ENCODE data around the gene ILF3. TPM values are rescaled to one million over a fixed set of nuclear protein-coding genes. Genes with fewer than 3 reads are reported as not detected.

Gene ILF3
- total and polyA plus RNA-seq, 3 experiments from 2014 or later = 100.0 to 475 (median 471) TPM

GRCh38 chr19:10643172-10643967 is 10.8 kb upstream of the ILF3 start:
- H3K9me3 ChIP-seq (ENCODE audit: low read length) = no peaks in the 10 kb centered on the region
- Mint-ChIP-seq H3K27me3 (peaks cover 0 to 2% of the 10 kb centered on the region in 2 donors), H3K36me3 (peaks cover 4 to 52% (median 4%) of the 10 kb centered on the region in 3 donors), H3K4me1 (peaks cover 14 to 24% (median 16%) of the 10 kb centered on the region in 3 donors), H3K9me3 (no peaks in the 10 kb centered on the region), H3K27ac (peak overlapping the region in 7 of 8 donors; percentile 59 to 92 (median 82)), H3K4me3 (peak overlapping the region in 1 of 7 donors; percentile 33)
- H3K27me3 ChIP-seq (ENCODE audit: insufficient read depth, low read length, poor library complexity, severe bottlenecking) = no peaks in the 10 kb centered on the region
- DNase-seq = no peak
- ChIA-PET CTCF (interaction anchor here (0.5 to 15.7 kb wide), 15 partner anchors 17 to 274 kb away, joined by 3 to 371 read pairs (median 10); partner anchors contain the start of genes KEAP1 and QTRT1), POLR2A (interaction anchor here (1.6 to 3.1 kb wide), 2 partner anchors 40 to 98 kb away, joined by 3 to 28 read pairs; no protein-coding TSS in a partner anchor)
- peaks cover 22% of the 10 kb centered on the region for H3K4me1 ChIP-seq (ENCODE audit: insufficient read depth, low read length)
- H3K36me3 ChIP-seq (ENCODE audit: insufficient read depth, low read length) = peaks cover 11% of the 10 kb centered on the region
- no peak overlapping the region for H3K4me3 ChIP-seq (ENCODE audit: low read length)
- no peak overlapping the region for H3K27ac ChIP-seq (ENCODE audit: low read depth, low read length)

DNA sequence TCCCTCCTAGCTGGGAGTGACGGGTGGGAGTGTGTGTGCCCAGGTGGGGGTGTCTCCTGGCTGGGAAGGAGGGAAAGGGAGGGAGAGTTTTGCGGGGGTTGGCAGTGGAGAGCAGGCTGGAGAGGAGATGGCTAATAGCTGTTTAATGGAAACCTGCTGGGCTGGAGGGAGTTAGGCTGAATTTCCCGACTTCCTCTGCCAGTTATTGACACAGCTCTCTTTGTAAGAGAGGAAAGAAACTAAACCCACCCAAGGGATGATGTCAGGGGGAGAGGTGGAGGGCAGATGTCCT is 10.2 kb upstream of the ILF3 start:
- Histone ChIP-seq H3K4me3 (ENCODE audit: low read length) (no peak overlapping the region), H3K36me3 (ENCODE audit: insufficient read depth, low read length) (peaks cover 10% of the 10 kb centered on the region), H3K9me3 (ENCODE audit: low read length) (no peaks in the 10 kb centered on the region), H3K27me3 (ENCODE audit: insufficient read depth, low read length, poor library complexity, severe bottlenecking) (no peaks in the 10 kb centered on the region), H3K4me1 (ENCODE audit: insufficient read depth, low read length) (peaks cover 22% of the 10 kb centered on the region), H3K27ac (ENCODE audit: low read depth, low read length) (no peak overlapping the region)
- Mint-ChIP-seq H3K4me1 (peaks cover 16 to 24% (median 16%) of the 10 kb centered on the region in 3 donors), H3K36me3 (peaks cover 4 to 50% (median 4%) of the 10 kb centered on the region in 3 donors), H3K4me3 (no peak overlapping the region), H3K9me3 (no peaks in the 10 kb centered on the region), H3K27me3 (peaks cover 0 to 2% of the 10 kb centered on the region in 2 donors), H3K27ac (peak overlapping the region in 6 of 8 donors; percentile 21 to 92 (median 82))
- CTCF ChIA-PET = interaction anchor here (0.8 to 15.7 kb wide), 28 partner anchors 17 to 241 kb away, joined by 3 to 371 read pairs (median 6); partner anchors contain the start of genes CDC37, KEAP1 and QTRT1
- no peak for DNase-seq
- POLR2A ChIA-PET = interaction anchor here (1.5 to 3.1 kb wide), 3 partner anchors 41 to 99 kb away, joined by 3 to 28 read pairs (median 24); no protein-coding TSS in a partner anchor

- Mint-ChIP-seq H3K9me3 (no peaks in the 10 kb centered on the region), H3K36me3 (peaks cover 0 to 45% (median 0%) of the 10 kb centered on the region in 3 donors), H3K27ac (peak overlapping the region; percentile 21 to 92 (median 78)), H3K4me3 (no peak overlapping the region), H3K4me1 (peaks cover 16 to 23% (median 16%) of the 10 kb centered on the region in 3 donors), H3K27me3 (peaks cover 0 to 2% of the 10 kb centered on the region in 2 donors)
- ChIA-PET POLR2A (interaction anchor here (0.5 to 3.1 kb wide), 11 partner anchors 9 to 418 kb away, joined by 3 to 28 read pairs (median 7); no protein-coding TSS in a partner anchor), CTCF (interaction anchor here (0.7 to 15.7 kb wide), 39 partner anchors 9 to 285 kb away, joined by 3 to 371 read pairs (median 4); partner anchors contain the start of genes CDC37, KEAP1 and QTRT1)
- DNase-seq = peak; percentile 77 to 89 (median 83)
- no peak overlapping the region for H3K27ac ChIP-seq (ENCODE audit: low read depth, low read length)
- peaks cover 22% of the 10 kb centered on the region for H3K4me1 ChIP-seq (ENCODE audit: insufficient read depth, low read length)
- H3K36me3 ChIP-seq (ENCODE audit: insufficient read depth, low read length) = peaks cover 5% of the 10 kb centered on the region
- no peaks in the 10 kb centered on the region for H3K9me3 ChIP-seq (ENCODE audit: low read length)
- H3K27me3 ChIP-seq (ENCODE audit: insufficient read depth, low read length, poor library complexity, severe bottlenecking) = no peaks in the 10 kb centered on the region
- H3K4me3 ChIP-seq (ENCODE audit: low read length) = no peak overlapping the region
These were observed 9.7 kb upstream of the ILF3 start for GRCh38 chr19:10644260-10645007.

DNA sequence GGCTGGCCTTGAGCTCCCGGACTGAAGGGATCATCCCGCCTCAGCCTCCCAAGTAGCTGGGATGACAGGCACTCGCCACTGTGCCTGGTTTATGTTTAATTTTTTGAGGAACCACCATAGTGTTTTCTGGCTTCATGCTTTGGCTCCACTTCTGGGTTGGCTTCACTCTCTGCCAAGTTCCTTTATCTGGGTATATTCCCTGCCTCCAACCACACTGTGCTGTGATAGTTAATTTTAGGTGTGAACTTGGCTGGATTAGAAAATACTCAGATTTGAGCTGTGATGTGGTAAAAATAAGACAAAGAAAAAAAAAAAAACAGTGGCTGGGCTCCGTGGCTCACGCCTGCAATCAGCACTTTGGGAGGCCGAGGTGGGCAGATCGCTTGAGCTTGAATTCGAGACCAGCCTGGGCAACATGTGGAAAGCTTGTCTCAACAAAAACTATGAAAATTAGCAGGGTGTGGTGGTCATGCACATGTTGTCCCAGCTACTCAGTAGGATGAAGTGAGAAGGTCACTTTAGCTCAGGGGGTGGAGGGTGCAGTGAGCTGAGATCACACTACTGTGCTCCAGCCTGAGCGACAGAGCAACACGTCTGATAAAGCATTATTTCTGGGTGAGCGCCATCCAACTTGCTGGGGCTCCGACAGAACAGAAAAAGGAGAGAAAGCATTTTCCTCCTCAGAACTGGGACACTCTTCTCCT is 7.5 kb upstream of the ILF3 start:
- Mint-ChIP-seq H3K4me1 (peaks cover 17 to 24% (median 18%) of the 10 kb centered on the region in 3 donors), H3K36me3 (peaks cover 0 to 29% (median 0%) of the 10 kb centered on the region in 3 donors), H3K27ac (peak overlapping the region in 2 of 8 donors; percentile 27 to 35), H3K4me3 (no peak overlapping the region), H3K27me3 (peaks cover 0 to 2% of the 10 kb centered on the region in 2 donors), H3K9me3 (no peaks in the 10 kb centered on the region)
- Histone ChIP-seq H3K27ac (ENCODE audit: low read depth, low read length) (no peak overlapping the region), H3K9me3 (ENCODE audit: low read length) (no peaks in the 10 kb centered on the region), H3K4me1 (ENCODE audit: insufficient read depth, low read length) (peaks cover 22% of the 10 kb centered on the region), H3K4me3 (ENCODE audit: low read length) (no peak overlapping the region), H3K27me3 (ENCODE audit: insufficient read depth, low read length, poor library complexity, severe bottlenecking) (no peaks in the 10 kb centered on the region), H3K36me3 (ENCODE audit: insufficient read depth, low read length) (no peaks in the 10 kb centered on the region)
- ChIA-PET POLR2A (interaction anchor here (0.6 to 3.1 kb wide), 3 partner anchors 21 to 94 kb away, joined by 3 to 28 read pairs (median 4); partner anchors contain the start of gene SLC44A2), CTCF (interaction anchor here (1.1 to 15.7 kb wide), 8 partner anchors 38 to 105 kb away, joined by 4 to 371 read pairs (median 8); partner anchors contain the start of gene QTRT1)
- no peak for DNase-seq

- ChIA-PET POLR2A (interaction anchor here (0.7 kb wide), 1 partner anchor 79 kb away, joined by 3 read pairs; the partner anchor contains the start of gene CDKN2D), CTCF (interaction anchor here (15.7 kb wide), 1 partner anchor 68 kb away, joined by 371 read pairs; no protein-coding TSS in a partner anchor)
- H3K27ac ChIP-seq (ENCODE audit: low read depth, low read length) = no peak overlapping the region
- Mint-ChIP-seq H3K27ac (peak overlapping the region in 5 of 8 donors; percentile 36 to 92 (median 64)), H3K4me3 (peak overlapping the region in 1 of 7 donors; percentile 80), H3K36me3 (peaks cover 0 to 23% (median 0%) of the 10 kb centered on the region in 3 donors), H3K4me1 (peaks cover 24 to 30% (median 29%) of the 10 kb centered on the region in 3 donors), H3K27me3 (peaks cover 0 to 4% of the 10 kb centered on the region in 2 donors), H3K9me3 (no peaks in the 10 kb centered on the region)
- no peaks in the 10 kb centered on the region for H3K36me3 ChIP-seq (ENCODE audit: insufficient read depth, low read length)
- no peaks in the 10 kb centered on the region for H3K9me3 ChIP-seq (ENCODE audit: low read length)
- H3K4me3 ChIP-seq (ENCODE audit: low read length) = no peak overlapping the region
- no peaks in the 10 kb centered on the region for H3K27me3 ChIP-seq (ENCODE audit: insufficient read depth, low read length, poor library complexity, severe bottlenecking)
- peaks cover 22% of the 10 kb centered on the region for H3K4me1 ChIP-seq (ENCODE audit: insufficient read depth, low read length)
- DNase-seq = no peak
These were observed 5.8 kb upstream of the ILF3 start for GRCh38 chr19:10648360-10648759.

- Mint-ChIP-seq H3K36me3 (peaks cover 0 to 31% (median 0%) of the 10 kb centered on the region in 3 donors), H3K9me3 (peaks cover 0 to 2% (median 0%) of the 10 kb centered on the region in 5 donors), H3K27ac (peak overlapping the region; percentile 47 to 100 (median 82)), H3K4me3 (peak overlapping the region; percentile 54 to 98 (median 66)), H3K4me1 (peaks cover 31 to 42% (median 40%) of the 10 kb centered on the region in 3 donors), H3K27me3 (peaks cover 0 to 10% of the 10 kb centered on the region in 2 donors)
- no peaks in the 10 kb centered on the region for H3K27me3 ChIP-seq (ENCODE audit: insufficient read depth, low read length, poor library complexity, severe bottlenecking)
- ChIA-PET POLR2A (interaction anchor here (0.6 to 1.9 kb wide), 6 partner anchors 47 to 239 kb away, joined by 3 to 17 read pairs (median 4); no protein-coding TSS in a partner anchor), CTCF (interaction anchor here (1.3 to 15.7 kb wide), 2 partner anchors 71 to 213 kb away, joined by 3 to 371 read pairs; no protein-coding TSS in a partner anchor)
- DNase-seq = no peak
- no peaks in the 10 kb centered on the region for H3K36me3 ChIP-seq (ENCODE audit: insufficient read depth, low read length)
- no peaks in the 10 kb centered on the region for H3K9me3 ChIP-seq (ENCODE audit: low read length)
- H3K27ac ChIP-seq (ENCODE audit: low read depth, low read length) = no peak overlapping the region
- H3K4me1 ChIP-seq (ENCODE audit: insufficient read depth, low read length) = peaks cover 26% of the 10 kb centered on the region
- H3K4me3 ChIP-seq (ENCODE audit: low read length) = no peak overlapping the region
These were observed 2.3 kb upstream of the ILF3 start for GRCh38 chr19:10651851-10652250.

DNA sequence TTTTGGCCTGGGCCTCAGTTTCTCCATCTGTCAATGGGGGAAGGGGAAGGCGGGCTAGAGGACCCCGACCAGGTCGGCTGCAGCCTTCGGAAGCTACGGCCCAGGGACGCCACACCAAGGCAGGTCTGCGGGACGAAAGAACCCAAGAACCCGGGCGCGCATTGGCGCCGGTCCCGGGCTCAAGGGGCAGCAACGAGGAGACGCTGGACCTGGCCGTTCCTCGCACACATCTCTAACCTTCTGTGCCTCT is 739 bp upstream of the ILF3 start:
- ChIA-PET POLR2A (interaction anchor here (0.5 to 1.9 kb wide), 10 partner anchors 9 to 241 kb away, joined by 3 to 17 read pairs (median 3); partner anchors contain the start of gene DNM2), CTCF (interaction anchor here (15.7 kb wide), 1 partner anchor 73 kb away, joined by 371 read pairs; no protein-coding TSS in a partner anchor)
- H3K36me3 ChIP-seq (ENCODE audit: insufficient read depth, low read length) = no peaks in the 10 kb centered on the region
- H3K4me1 ChIP-seq (ENCODE audit: insufficient read depth, low read length) = peaks cover 41% of the 10 kb centered on the region
- Mint-ChIP-seq H3K9me3 (peaks cover 0 to 2% (median 0%) of the 10 kb centered on the region in 5 donors), H3K27ac (peak overlapping the region; percentile 98 to 100 (median 99)), H3K27me3 (peaks cover 0 to 10% of the 10 kb centered on the region in 2 donors), H3K4me1 (peaks cover 36 to 51% (median 44%) of the 10 kb centered on the region in 3 donors), H3K4me3 (peak overlapping the region; percentile 95 to 98 (median 95)), H3K36me3 (peaks cover 0 to 37% (median 4%) of the 10 kb centered on the region in 3 donors)
- peak overlapping the region; percentile 84 for H3K4me3 ChIP-seq (ENCODE audit: low read length)
- H3K27ac ChIP-seq (ENCODE audit: low read depth, low read length) = peak overlapping the region; percentile 99
- no peaks in the 10 kb centered on the region for H3K27me3 ChIP-seq (ENCODE audit: insufficient read depth, low read length, poor library complexity, severe bottlenecking)
- DNase-seq = no peak
- no peaks in the 10 kb centered on the region for H3K9me3 ChIP-seq (ENCODE audit: low read length)
